Stimulated activated CD4-positive, alpha-beta T cell treated with anti-CD3 and anti-CD28 coated beads, Interleukin-4, amount 100 ng/mL, for 1 hour (primary cell): ENCODE data around the gene BMP7.
"Not testable (repeated sequence)": the region's sequence is repeated elsewhere in the genome, so short reads cannot be mapped to it uniquely, and the experiment has no call there.

ENCODE experiments used
- DNase-seq: peaks from one replicate; pipeline ENCODE4 v3.0.0-alpha.2; 2020

Gene BMP7

GRCh38 chr20:57248132-57248797 lies 18.2 kb downstream of the BMP7 start:
- DNase-seq: no peak

GRCh38 chr20:57247292-57247965 lies 19.0 kb downstream of the BMP7 start:
- DNase-seq: no peak

- no peak for DNase-seq
Observed at GRCh38 chr20:57245997-57246396, 20.4 kb downstream of the BMP7 start.

GRCh38 chr20:57244627-57245214 lies 21.7 kb downstream of the BMP7 start:
- no peak for DNase-seq

- DNase-seq: no peak
Observed at GRCh38 chr20:57244221-57244585, 22.2 kb downstream of the BMP7 start.

- DNase-seq: no peak
Observed at GRCh38 chr20:57243480-57244220, 22.8 kb downstream of the BMP7 start.

- DNase-seq: no peak
Observed at GRCh38 chr20:57242414-57242813, 24.0 kb downstream of the BMP7 start.

GRCh38 chr20:57241363-57241991 lies 25.0 kb downstream of the BMP7 start:
- no peak for DNase-seq

- no peak for DNase-seq
Observed at GRCh38 chr20:57240581-57241362, 25.7 kb downstream of the BMP7 start.

- DNase-seq: not testable (repeated sequence)
Observed at GRCh38 chr20:57239725-57240124, 26.7 kb downstream of the BMP7 start.

- not testable (repeated sequence) for DNase-seq
Observed at GRCh38 chr20:57239324-57239723, 27.1 kb downstream of the BMP7 start.

- DNase-seq: no peak
Observed at GRCh38 chr20:57238089-57238488, 28.4 kb downstream of the BMP7 start.

- DNase-seq: no peak
Observed at GRCh38 chr20:57237585-57237953, 28.9 kb downstream of the BMP7 start.

- no peak for DNase-seq
Observed at GRCh38 chr20:57236813-57237584, 29.4 kb downstream of the BMP7 start.

- no peak for DNase-seq
Observed at GRCh38 chr20:57234556-57235251, 31.7 kb downstream of the BMP7 start.

GRCh38 chr20:57231951-57232428 lies 34.5 kb downstream of the BMP7 start:
- no peak for DNase-seq

- DNase-seq: no peak
Observed at GRCh38 chr20:57231161-57231560, 35.3 kb downstream of the BMP7 start.

GRCh38 chr20:57230247-57230646 lies 36.2 kb downstream of the BMP7 start:
- no peak for DNase-seq

GRCh38 chr20:57229490-57229889 lies 37.0 kb downstream of the BMP7 start:
- DNase-seq: no peak

- DNase-seq: no peak
Observed at GRCh38 chr20:57225830-57226229, 40.6 kb downstream of the BMP7 start.

GRCh38 chr20:57225197-57225733 lies 41.2 kb downstream of the BMP7 start:
- no peak for DNase-seq
